Left colon (tissue), 2 donors: Measurements from ENCODE around the gene ADGRL2. TPM values are rescaled to one million over a fixed set of nuclear protein-coding genes. Genes with fewer than 3 reads are reported as not detected.
"Not testable (repeated sequence)": the region's sequence is repeated elsewhere in the genome, so short reads cannot be mapped to it uniquely, and the experiment has no call there.

Experiments
- ATAC-seq: fragments of 200-7000 bp; cut with Tn5 transposase; one replicate; pipeline ENCODE4 v1.9.1; 2020; ENCODE audit warnings: mild to moderate bottlenecking, moderate library complexity
- DNase-seq, 2 donors: peaks; one replicate each; pipeline ENCODE4 v3.0.0-alpha.2; 2020
- intact Hi-C, 2 donors: fragments of 100-400 bp; cut with DNase I in 1 of 2; cut with micrococcal nuclease in 1 of 2; formaldehyde crosslinking; loops; one replicate each; pipeline versions ENCODE4 v1.11.2 to v1.14.0; 2022; cut with DNase I, micrococcal nuclease
- total RNA-seq, 2 donors: library from RNA; stranded (reverse); fragmentation: NEBNext Ultra II Directional; extraction: Animal tissue kit (Norgen Biotek cat#: 25700); gene quantifications; one replicate each; pipeline ENCODE4 v1.2.1, GENCODE V29; 2021
- donor health status: DM: no; HTN: no; CAD: no.
- donor health status: DM: yes; HTN: yes; CAD: no.

ADGRL2 gene
- total RNA-seq, 2 donors from 2014 or later = 4.2 to 7.2 TPM

DNA sequence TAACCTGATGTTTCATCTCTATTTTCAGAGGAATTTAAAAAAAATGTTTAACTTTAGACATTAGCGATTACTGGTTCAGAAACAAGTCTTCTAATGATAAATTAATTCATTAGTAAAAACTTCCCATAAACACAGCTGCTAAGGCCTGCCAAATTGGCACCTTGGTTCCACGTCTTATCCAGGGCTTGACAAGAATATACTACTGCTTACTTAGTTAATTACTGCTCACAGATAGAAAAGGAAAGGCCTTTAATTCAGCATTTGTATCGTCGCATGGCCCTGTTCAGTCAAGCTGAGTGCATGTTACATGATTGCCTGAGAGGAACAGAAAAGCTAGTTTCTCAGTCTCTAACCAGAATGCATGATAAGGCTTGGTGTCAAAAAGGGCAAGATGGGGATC lies 84.6 kb downstream of the ADGRL2 start:
- intact Hi-C loops = no loop called here
- ATAC-seq = no peak

DNA sequence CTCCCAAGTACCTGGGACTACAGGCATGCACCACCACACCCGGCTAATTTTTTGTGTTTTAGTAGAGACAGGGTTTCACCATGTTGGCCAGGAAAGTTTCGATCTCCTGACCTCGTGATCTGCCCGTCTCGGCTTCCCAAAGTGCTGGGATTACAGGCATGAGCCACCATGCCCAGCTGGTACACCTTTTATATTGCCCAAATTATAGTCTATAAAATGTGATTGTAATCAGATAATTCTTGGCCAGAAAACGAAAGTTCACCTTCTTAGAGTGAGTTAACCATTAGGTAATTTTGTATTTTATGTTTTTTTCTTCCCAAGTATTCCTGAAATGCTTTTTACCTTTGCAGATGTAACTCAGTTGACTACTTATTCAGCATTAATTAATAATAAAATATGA lies 85.6 kb downstream of the ADGRL2 start:
- ATAC-seq = peak; percentile 98
- DNase-seq = peak; percentile 23 to 30
- intact Hi-C loops = not testable (repeated sequence)

More for the DNA sequence above, 84.6 kb downstream of the ADGRL2 start:
- no peak for DNase-seq

DNA sequence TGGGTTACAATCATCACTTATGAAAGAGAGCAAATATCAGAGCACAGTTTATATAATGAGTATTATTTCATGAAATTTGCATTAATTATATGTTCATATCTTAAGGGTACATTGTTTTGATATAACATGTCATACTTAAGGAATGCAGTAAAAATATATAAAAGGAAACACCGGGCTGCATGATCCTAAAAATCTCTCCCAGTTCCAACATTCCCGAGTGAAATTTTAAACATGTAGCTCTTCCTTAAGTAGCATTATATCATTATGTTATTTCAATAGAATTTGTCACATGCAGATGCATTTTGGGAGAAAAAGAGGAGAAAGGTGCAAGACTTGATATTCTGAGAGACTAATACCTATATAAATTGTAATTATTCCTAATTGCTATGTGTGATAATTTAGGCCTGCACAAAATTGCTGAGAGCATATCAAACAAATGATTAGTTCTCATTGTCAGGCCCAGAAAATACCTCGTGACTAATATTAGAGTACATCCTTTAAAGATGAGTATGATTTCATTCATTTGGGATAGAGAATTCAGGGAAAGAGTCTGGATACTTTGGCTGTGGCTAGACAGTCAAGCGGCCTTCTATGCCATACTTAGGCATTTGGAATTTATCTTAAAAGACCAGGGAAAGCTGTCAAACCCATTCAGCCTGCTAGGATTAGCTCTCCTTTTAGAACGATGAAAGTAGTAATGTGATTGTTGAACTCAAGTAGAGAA lies 86.8 kb downstream of the ADGRL2 start:
- DNase-seq = no peak
- intact Hi-C loops = no loop called here
- no peak for ATAC-seq

DNA sequence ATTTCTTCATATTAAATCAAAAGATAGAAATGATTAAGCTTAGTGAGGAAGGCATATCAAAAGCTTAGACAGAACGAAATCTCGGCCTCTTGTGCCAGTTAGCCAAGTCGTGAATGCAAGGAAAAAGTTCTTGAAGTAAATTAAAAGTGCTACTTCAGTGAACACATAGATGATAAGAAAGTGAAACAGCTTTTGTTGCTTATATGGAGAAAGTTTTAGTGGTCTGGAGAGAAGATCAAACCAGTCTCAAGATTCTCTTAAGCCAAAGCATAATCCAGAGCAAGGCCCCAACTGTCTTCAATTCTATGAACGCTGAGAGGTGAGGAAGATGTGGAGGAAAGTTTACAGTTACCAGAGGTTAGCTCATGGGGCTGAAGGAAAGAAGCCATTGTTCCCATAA lies 88.4 kb downstream of the ADGRL2 start:
- DNase-seq (no peak), ATAC-seq (no peak)
- intact Hi-C loops = no loop called here

DNA sequence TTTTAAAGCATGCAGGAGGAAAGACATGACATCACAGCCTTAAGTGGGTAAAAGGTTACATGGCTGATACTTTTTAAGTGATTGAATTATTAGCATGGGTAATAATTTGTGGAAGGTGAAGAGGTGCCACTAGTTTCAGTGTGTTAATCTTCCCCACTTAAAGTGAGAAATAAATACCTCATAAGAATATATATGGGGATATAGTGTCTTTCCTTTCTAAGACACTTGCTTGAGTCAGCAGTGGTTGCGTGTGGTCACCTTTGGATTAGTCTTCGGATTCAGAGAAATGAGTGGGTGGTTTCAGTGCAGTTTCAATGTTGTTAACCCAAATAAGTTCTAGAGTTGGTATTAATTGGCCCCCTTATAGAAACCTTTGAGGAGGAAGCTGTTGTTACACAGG lies 94.1 kb downstream of the ADGRL2 start:
- ATAC-seq (no peak), DNase-seq (no peak)
- intact Hi-C loops = no loop called here

DNA sequence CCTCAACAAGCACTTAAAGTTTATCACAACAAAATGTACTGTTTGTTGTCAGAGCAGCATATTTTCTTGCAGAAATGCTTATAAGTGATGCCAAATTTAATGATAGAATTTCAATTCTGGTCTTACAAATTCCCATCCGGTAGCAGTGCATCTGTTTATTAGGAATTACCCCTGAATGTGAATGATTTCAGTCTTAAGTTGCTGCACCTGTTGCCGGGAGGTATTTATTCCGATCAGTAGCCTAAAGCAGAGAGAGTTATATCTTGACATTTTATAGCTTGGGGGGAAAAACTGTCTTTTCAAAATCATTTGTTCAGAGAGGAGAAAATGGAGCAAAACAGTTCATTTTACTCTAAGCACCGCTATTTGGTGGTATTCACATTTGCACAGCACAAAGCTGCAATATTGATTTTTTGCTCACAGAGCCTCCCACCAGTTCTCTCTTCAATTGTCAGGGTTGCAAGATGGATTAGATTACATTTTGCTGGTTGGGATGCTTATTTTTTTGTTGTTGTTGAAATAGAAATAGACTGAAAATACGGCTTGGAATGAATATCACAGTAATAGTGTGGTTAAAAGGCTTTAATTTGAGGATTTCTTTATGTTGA lies 98.6 kb downstream of the ADGRL2 start:
- no peak for ATAC-seq

DNA sequence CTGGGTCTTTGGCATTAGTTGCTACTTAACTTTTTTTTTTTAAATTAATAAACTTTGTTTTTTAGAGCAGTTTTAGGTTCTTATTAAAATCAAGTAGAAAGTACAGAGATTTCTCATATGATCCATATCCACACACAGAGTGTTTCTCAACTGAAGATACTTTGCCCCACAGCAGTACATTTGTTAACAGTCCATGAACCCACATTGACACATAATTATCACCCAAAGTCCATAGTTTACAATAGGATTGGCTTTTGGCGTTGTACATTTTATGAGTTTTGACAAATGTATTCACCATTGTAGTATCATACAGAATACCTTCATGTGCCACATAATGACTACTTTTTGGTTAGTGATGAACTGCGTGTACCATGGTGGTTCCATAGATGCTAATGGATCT lies 106.8 kb downstream of the ADGRL2 start:
- DNase-seq = no peak
- intact Hi-C loops = no loop called here
- peak; percentile 84 for ATAC-seq

More for the DNA sequence above, 98.6 kb downstream of the ADGRL2 start:
- intact Hi-C loops = no loop called here
- no peak for DNase-seq

DNA sequence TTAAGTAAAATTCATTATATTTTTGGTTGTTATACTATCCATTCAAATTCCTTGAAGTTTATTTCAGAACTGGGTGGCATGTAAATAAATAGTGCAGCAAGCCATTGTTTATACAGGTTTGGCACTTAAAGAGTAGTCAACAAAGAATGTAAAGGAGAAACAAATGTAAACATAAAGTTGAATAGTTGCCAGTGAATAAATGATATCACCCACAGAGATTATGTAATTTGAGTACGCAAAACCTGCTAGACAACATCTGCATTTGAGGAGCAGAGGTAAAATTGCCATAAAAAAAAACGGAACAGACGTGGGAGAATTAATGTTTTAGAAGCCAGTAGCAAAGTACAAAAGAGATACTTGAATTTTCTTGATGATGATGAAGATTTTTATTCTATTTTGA lies 111.6 kb downstream of the ADGRL2 start:
- ATAC-seq = no peak
- intact Hi-C loops = no loop called here
- DNase-seq = no peak

DNA sequence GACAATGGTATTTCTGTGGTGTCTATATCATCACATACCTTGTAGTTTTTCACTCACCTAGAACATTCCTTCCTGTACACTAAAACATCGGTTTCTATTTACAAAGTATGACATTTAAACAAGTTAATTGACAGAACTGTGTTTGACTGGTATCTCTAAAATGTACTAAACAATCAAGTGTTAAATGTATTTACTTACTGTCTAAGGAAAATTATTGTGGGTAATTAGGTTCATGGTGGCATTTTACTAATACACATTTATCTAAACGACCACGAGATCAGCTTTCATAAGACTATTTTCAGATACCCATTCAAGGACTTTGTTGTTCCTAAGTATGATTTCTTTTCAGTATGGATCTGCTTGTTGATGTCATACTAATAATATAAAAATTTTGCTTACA lies 115.2 kb downstream of the ADGRL2 start:
- DNase-seq (no peak), ATAC-seq (no peak)
- intact Hi-C loops = no loop called here

DNA sequence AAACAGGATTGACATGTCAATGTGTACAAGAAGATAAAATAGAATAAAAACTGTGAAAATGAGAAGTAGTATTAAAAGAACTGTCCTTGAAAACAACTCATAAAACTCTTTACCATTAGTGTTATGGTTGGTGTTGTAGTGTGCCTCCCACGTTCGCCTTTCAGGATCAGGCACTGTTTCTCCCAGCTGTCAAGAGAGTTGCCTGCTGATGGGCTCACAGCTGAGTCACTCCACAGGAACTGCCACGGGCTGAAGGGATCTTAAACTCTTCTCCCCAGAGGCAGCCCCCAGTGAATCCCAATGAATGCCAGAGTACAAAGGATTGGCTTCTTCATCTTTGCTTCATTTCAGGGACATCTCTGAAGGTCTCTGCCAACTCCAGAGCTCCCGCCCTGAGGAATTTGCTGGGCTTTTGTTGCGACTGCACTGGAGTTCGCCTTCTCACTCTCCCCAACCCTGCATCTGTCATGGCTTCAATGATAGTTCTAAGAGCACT lies 119.6 kb downstream of the ADGRL2 start:
- ATAC-seq (no peak), DNase-seq (no peak)
- intact Hi-C loops = no loop called here

DNA sequence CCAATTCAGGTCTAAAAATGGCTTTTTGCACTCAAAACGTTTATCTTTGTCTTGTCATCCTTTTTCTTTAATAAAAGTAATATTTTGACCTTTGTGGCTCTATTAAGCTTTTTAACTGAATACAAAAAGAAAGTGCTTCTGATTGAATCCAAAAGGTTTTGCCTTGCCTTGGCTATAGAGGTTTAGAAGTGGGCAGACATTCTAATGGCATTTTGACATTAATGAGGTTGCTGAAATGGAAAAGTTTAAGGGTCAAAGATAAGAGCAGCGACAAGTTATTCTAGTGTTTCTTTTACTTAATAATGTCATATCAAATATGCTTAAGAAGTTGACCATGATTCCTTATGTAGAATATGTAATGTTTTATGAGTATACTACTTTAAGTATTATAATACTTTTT lies 120.2 kb downstream of the ADGRL2 start:
- DNase-seq (no peak), ATAC-seq (no peak)
- intact Hi-C loops = no loop called here

DNA sequence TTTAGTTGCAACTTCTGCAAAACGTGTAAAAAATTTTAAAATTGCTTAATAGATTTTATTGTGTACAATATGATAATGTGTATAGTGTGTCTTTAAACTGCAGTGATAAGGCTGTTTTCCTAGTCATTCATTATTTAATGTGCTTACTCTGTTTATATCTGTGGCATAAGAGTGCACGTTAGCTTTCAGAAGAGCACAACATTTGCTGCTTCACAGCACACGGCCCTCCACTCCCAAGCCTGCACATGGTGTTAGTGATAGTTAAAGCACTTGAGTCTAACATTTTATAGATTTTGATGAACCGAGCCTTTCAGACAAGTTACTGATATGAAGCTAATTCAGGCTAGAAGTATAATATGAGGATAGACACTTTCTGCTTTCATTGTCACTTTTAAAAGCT lies 120.6 kb downstream of the ADGRL2 start:
- intact Hi-C loops = no loop called here
- DNase-seq (no peak), ATAC-seq (no peak)

DNA sequence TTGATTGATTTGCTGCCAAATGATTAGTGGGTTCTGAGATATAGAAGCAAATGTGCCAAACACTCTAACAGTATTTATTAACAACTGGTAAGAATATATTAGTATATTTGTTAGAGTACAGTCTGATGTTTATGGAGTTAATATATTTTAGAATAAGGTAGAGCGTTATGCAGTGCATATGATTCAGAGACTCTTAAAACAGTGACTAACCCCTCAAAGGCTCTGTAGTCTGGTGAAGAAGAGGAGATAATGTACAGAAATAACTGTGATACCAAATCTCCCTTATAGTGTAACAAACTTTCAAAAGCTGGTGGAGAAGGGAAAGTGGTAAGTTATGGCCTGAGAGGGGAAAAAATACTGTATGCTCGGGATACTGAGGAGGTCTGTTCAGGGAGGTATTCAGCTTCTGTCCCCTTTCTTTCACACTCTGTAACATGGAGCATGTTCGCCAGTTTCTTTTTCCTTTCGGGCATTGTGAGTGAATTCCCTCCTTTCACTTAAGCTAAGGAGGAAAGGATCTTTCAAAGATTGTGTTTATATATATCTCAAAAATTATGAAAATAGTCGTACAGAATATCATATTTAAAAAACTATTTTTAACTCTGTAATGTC lies 121.2 kb downstream of the ADGRL2 start:
- ATAC-seq (no peak), DNase-seq (no peak)
- intact Hi-C loops = no loop called here

DNA sequence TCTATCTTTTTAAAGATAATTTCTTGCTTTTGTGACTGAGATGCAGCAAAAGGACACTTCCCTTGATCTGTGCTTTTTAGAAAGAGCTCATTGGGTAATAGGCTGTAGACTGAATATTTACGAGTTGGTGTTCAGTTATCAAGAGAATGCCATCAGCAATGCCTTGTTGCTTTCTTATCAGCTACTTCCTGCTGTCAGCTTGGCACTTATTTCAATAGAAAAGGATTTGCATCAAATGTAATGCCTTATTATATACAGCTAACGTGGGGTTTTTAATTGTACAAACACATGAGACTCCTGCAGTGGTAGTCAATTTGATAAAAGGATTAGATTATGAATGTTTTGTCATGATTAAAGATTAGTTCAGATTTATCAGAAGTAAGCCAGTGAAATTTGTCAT lies 122.2 kb downstream of the ADGRL2 start:
- DNase-seq = no peak
- no peak for ATAC-seq
- intact Hi-C loops = no loop called here

DNA sequence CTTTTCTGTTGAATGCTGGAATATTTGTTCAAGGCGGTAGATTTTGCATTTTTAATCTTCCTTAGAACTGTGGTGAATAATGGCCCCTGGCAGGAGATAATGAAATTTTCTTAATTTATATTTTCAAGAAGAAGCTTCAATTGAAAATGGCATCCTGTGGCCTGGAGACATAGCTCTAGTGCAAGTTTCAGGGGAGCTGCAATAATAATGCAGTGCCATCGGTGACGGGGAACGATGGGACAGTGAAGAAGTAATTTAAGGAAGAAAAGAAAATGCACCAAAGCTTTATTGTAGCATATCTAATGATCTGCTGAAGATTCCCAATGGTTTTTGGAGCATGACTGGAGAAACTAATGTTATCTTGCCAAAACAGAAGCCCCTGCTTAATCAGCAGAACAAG lies 128.4 kb downstream of the ADGRL2 start:
- ATAC-seq (no peak), DNase-seq (no peak)
- intact Hi-C loops = no loop called here

DNA sequence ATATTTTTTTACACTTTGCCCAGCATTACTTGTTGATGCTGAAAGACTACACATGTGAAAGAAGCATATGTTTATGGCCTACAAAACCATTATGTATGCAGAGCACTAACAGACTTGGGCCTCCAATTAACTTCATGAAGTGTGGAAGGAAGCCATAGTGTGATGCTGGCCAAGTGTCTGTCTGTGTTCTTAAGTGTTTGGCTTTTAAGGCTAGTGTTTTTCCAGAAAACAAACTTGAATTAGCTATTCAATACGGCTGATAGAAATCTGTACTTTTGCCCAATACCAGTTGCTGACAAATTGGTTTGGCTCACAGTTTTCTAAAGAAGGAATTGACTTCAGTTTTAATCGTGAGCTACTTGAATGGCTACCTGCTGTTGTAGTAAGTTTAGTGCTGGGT lies 136.1 kb downstream of the ADGRL2 start:
- DNase-seq = no peak

DNA sequence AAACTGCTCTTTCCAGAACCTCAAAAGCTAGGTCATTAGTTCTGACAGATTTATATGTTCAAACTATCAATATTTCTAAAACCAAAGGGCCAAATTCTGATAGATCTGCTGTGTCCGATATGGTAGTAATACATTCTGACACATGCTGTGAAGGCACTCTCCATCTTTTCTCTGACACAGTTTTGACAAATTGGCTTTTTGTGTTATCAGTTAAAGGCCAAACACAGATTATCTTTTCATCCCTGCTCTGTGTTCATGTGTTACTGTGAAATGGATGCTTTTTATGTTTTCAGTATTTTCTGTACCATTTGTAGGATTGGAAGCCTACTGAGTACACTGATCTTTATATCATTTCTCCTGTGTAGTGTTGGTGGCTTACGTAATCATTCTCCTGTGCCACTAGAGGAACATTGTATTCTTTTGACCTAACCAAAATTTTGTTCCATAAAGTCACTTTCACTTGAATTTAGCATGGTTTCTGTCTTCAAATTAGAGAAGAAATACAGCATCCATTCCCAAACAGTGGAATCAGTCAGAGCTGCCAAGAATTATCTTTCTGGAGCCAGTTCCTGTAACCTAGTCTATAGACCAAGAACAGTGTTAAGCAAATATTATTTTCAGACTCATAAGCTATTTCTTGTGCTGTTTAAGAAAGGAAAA lies 137.2 kb downstream of the ADGRL2 start:
- DNase-seq (no peak), ATAC-seq (no peak)
- intact Hi-C loops = no loop called here

More for the DNA sequence above, 136.1 kb downstream of the ADGRL2 start:
- intact Hi-C loops = no loop called here
- no peak for ATAC-seq

DNA sequence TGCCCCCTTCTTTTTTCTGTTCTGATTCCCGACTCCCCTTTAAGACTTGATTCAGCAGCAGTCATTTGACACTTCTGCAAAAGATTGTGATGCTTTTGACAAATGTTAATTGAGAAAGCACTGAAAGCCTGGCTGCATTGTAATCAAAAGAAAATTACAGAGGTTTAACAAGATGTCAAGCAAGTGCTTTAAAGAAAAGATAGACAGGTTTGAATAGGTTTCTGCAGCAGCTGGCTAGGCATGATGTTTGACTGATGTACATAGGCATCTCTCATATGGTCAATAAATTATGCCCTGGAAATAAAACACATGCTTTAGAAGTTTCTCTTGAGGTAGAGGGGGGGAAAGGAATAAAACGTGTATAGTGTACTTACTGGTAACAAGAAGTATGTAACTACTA lies 147.8 kb downstream of the ADGRL2 start:
- DNase-seq (no peak), ATAC-seq (no peak)
- intact Hi-C loops = no loop called here

DNA sequence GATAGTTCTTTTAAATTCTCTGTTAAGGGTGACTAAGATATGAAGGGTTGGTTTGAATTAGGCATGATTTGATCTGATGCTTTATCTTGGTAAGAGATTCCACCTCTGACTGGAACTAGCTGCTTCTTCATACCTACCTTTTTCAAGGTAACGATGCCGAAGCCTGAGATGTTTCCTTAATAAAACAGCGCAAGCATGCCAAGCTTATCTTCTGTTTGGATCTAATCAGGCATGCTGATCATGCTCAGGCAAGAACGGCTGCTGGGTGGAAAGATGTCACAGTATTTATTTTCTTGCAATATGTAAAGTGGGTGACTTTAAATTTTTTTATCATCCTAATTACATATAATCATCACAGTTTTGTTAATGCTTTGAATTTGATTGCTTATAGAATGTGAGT lies 148.7 kb downstream of the ADGRL2 start:
- ATAC-seq = no peak
- intact Hi-C loops = no loop called here
- no peak for DNase-seq

DNA sequence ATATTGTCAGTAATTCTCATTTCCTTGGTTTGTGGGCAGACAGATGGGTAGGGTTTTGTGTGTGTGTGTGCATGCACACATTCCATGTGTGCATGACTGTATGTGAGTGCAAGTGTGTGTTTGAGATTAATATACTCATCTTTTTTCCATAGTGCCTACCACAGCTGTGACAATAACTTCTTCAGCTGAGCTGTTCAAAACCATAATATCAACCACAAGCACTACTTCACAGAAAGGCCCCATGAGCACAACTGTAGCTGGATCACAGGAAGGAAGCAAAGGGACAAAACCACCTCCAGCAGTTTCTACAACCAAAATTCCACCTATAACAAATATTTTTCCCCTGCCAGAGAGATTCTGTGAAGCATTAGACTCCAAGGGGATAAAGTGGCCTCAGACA lies 149.3 kb downstream of the ADGRL2 start:
- no peak for ATAC-seq
- DNase-seq = no peak
- intact Hi-C loops = no loop called here
